Lower leg skin (tissue), 4 donors: Measurements from ENCODE around the gene POLR1D. TPM values are rescaled to one million over a fixed set of nuclear protein-coding genes. Genes with fewer than 3 reads are reported as not detected.

Experiments
- DNase-seq, 2 donors: peaks; one replicate each; pipeline ENCODE4 v3.0.0-alpha.2; 2019; ENCODE audit warnings: low spot score in 2 of 2
- H3K4me3 ChIP-seq: fragments of 200-600 bp; sonication (generic); 2 replicates; pipeline ENCODE4 v1.5.1; 2017; ENCODE audit warnings: mild to moderate bottlenecking, low read depth; ENCODE audit not compliant: poor library complexity, severe bottlenecking
- CTCF ChIP-seq, 3 donors: fragments of 450-650 bp; IDR thresholded peaks; one replicate each; pipeline ENCODE4 v1.5.1; 2016; ENCODE audit warnings: antibody characterized with exemption in 3 of 3, mild to moderate bottlenecking in 3 of 3, moderate library complexity in 2 of 3
- POLR2A ChIP-seq, 2 donors: fragments of 450-650 bp; IDR thresholded peaks; one replicate each; pipeline ENCODE4 v1.6.1; 2016 to 2017; ENCODE audit warnings: antibody characterized with exemption in 2 of 2, mild to moderate bottlenecking in 1 of 2, moderate library complexity in 1 of 2
- WGBS, 2 donors: methylation state at CpG; one replicate each; pipeline ENCODE4 v1.1.5; 2018; 5-methylcytosine and 5-hydroxymethylcytosine counted together
- intact Hi-C: fragments of 100-400 bp; cut with DNase I; formaldehyde crosslinking; loops from one replicate; pipeline ENCODE4 v1.15.0; 2023; ENCODE audit warnings: low total_unique reads
- total RNA-seq, 4 donors: library from RNA; depleted of rRNA; stranded (reverse); fragments of >200 nt; gene quantifications; one replicate each; pipeline ENCODE4 v1.1.0, GENCODE V29; 2016

The POLR1D gene
- total RNA-seq, 4 donors from 2014 or later, result 130 to 280 (median 214) TPM

DNA sequence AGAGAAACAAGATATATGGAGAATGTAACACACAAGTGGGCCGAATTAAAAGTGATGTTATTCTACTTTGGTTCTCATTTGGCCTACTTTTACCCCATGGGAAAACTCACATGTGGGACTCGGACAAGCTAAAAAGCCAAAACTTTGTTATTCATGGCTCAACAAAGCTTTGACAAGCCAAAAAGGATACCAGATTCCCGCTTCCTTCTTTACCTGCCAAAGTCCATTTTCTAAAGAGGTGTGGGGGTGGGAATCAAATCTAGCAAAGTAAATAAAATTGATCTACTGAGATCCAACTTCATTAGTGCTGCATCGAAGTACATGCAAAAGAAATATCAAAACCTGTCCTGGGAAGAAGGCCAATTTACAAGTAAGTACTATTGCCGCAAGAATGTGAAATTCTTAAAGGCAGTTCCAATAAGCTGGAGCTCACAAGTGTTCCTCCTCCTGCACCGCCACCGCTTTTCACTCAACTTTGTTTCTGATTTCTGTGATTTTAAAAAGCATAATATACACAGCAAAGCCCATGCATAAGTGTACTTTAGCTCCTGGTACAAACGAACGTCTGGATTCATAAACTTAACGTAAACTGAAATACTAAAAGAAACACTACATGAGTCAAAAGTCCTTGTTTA lies 2.5 kb upstream of the POLR1D start:
- WGBS, 2 donors, result 12 to 19% methylated on average over 10 of the region's 10 CpGs
- no peak overlapping the region for H3K4me3 ChIP-seq
- intact Hi-C loops, result no loop called here
- TF ChIP-seq POLR2A (IDR thresholded peaks at IDR 0.05), result no peak
- TF ChIP-seq CTCF (IDR thresholded peaks at IDR 0.05), result no peak
- DNase-seq, result no peak

- WGBS, 2 donors, result 0% methylated on average over 23 to 24 of the region's 47 CpGs
These were observed 1.8 kb upstream of the POLR1D start for GRCh38 chr13:27619728-27620376.

DNA sequence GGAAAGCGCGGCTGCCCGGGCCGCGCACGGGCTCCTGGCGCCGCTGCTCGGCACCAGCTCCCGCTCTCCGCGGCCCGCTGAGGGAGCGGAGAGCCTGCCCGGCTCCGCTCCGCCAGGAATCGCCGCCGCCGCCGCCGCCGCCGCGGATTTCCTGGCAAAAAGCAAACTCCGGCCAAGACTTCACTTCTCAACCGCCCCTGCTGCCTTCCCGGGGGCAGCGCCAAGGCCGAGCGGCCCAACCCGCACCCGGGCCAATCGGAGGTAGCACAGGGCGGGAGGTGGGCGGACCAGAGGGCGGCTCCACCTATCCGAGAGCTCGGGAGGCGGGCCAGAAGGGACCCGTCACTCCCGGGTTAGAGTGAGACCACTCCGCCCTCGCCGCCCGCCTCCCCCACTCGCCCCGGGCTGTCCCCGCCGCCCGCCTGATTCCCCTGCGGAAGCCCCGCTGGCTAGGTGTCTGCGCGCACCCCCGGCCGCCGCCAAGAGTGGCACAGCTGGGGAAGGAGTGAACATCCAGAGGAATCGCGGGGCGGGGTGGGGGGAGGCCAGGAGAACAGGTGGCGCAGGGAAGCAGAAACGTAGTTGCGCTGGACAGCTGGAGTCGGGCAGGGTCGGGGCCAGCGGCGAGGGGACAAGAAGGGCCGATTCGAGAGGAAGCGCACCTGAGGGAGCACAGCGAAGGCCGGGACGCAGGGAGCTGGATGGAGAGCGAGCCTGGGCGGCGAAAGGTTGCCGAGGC lies 1.1 kb upstream of the POLR1D start, which contains the start of gene LNX2:
TSS of gene LNX2 (minus strand) at position 153 of the 739 bp plus-strand sequence. CDS start 38,826 bp downstream, outside the sequence.
- intact Hi-C loops, result no loop called here
- peak in 1 of 2 donors; percentile 45 for TF ChIP-seq POLR2A (IDR thresholded peaks at IDR 0.05)
- TF ChIP-seq CTCF (IDR thresholded peaks at IDR 0.05), result no peak
- H3K4me3 ChIP-seq, result peak within 1 kb of the TSS; percentile 80
- 1% methylated on average over 35 to 58 of the region's 79 CpGs for WGBS, 2 donors
- peak; percentile 97 to 100 for DNase-seq

More at GRCh38 chr13:27619728-27620376, 1.8 kb upstream of the POLR1D start:
- peak overlapping the region; percentile 79 for H3K4me3 ChIP-seq
- peak in 1 of 2 donors; percentile 92 for DNase-seq
- intact Hi-C loops, result no loop called here
- TF ChIP-seq POLR2A (IDR thresholded peaks at IDR 0.05) (no peak), CTCF (IDR thresholded peaks at IDR 0.05) (no peak)

GRCh38 chr13:27621116-27621365 lies 651 bp upstream of the POLR1D start:
- TF ChIP-seq POLR2A (IDR thresholded peaks at IDR 0.05) (no peak), CTCF (IDR thresholded peaks at IDR 0.05) (no peak)
- intact Hi-C loops, result no loop called here
- 0 to 1% methylated on average over 8 of the region's 8 CpGs for WGBS, 2 donors

DNA sequence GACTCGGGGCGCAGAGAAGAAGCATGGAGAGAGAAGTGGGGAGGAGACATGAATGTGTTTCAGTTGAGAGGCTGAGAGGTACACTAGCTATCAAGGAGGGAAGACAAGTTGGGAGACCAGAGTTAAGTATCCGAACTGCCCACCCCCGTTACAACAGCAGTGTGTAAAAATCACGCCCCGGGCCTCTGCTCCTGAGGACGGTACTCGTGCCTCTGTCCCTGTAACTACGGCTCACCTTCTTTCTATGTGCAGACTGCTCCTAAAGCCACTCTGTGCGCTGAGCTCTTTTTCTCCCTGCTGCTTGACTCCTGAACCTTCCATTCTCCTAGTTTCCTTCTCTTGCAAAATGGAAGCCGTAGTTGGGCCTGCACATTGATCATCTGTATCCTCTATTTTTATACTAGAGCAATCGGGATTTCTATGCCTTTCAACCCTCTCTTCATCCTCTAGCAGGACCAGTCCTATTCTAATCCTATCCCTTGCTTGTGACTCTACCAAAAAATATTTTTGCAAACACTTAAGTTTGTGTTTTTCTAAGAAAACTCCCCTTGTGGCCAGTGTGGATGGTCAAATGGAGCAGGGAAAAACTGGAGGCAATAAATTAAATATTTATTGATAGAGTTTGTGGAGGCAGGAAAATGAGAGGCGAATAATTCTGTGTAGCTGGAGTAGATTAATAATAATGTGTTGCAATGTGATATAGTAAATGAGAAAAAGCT lies 569 bp downstream of the POLR1D start:
- WGBS, 2 donors, result 6 to 7% methylated on average over 13 of the region's 13 CpGs
- peak overlapping the region; percentile 80 for H3K4me3 ChIP-seq
- intact Hi-C loops, result no loop called here
- peak in 1 of 2 donors; percentile 86 for DNase-seq
- TF ChIP-seq POLR2A (IDR thresholded peaks at IDR 0.05) (no peak), CTCF (IDR thresholded peaks at IDR 0.05) (no peak)

More at GRCh38 chr13:27621116-27621365, 651 bp upstream of the POLR1D start:
- peak overlapping the region; percentile 80 for H3K4me3 ChIP-seq
- DNase-seq, result no peak
